Mesenchymal stem cell (in vitro differentiated cells and primary cell): ENCODE measurements around the gene DHRS4L2.
"Not testable (repeated sequence)": the region's sequence is repeated elsewhere in the genome, so short reads cannot be mapped to it uniquely, and the experiment has no call there.

ENCODE experiments used
- DNase-seq: peaks from one replicate; pipeline ENCODE4 v3.0.0-alpha.2; 2013
- H2AFZ ChIP-seq: one replicate; pipeline ENCODE4 v1.6.1; 2013; ENCODE audit warnings: low read depth, mild to moderate bottlenecking, control low read depth, inconsistent platforms, low read length, moderate library complexity
- H2AK5ac ChIP-seq: 2 replicates; pipeline ENCODE4 v1.6.1; 2013; ENCODE audit warnings: low read length, moderate library complexity, mild to moderate bottlenecking, inconsistent platforms; ENCODE audit not compliant: severe bottlenecking
- H2BK120ac ChIP-seq: one replicate; pipeline ENCODE4 v1.6.1; 2013; ENCODE audit warnings: low read depth, mild to moderate bottlenecking, inconsistent platforms, low read length, moderate library complexity
- H2BK12ac ChIP-seq, 2 experiments: one replicate each; pipeline ENCODE4 v1.6.1; 2013; ENCODE audit warnings: inconsistent platforms in 2 of 2, low read length in 2 of 2, mild to moderate bottlenecking in 2 of 2, moderate library complexity in 2 of 2, control low read depth in 1 of 2
- H2BK15ac ChIP-seq: one replicate; pipeline ENCODE4 v1.6.1; 2013; ENCODE audit warnings: mild to moderate bottlenecking, low read depth, inconsistent platforms; ENCODE audit not compliant: poor library complexity, severe bottlenecking
- H2BK5ac ChIP-seq: 2 replicates; pipeline ENCODE4 v1.6.1; 2013; ENCODE audit warnings: low read depth, mild to moderate bottlenecking, low read length, control low read depth, inconsistent platforms; ENCODE audit not compliant: poor library complexity, severe bottlenecking
- H3K14ac ChIP-seq, 2 experiments: one replicate each; pipeline ENCODE4 v1.6.1; 2013; ENCODE audit warnings: inconsistent platforms in 2 of 2, low read length in 2 of 2, control low read depth in 1 of 2, mild to moderate bottlenecking in 1 of 2, moderate library complexity in 1 of 2
- H3K18ac ChIP-seq, 2 experiments: one replicate each; pipeline ENCODE4 v1.6.1; 2013; ENCODE audit warnings: inconsistent platforms in 2 of 2, low read length in 2 of 2, control low read depth in 1 of 2, low read depth in 1 of 2, mild to moderate bottlenecking in 1 of 2
- H3K23ac ChIP-seq, 2 experiments: one replicate each; pipeline ENCODE4 v1.6.1; 2013; ENCODE audit warnings: inconsistent platforms in 2 of 2, low read length in 2 of 2, mild to moderate bottlenecking in 2 of 2, moderate library complexity in 2 of 2, control low read depth in 1 of 2
- H3K27ac ChIP-seq: 2 replicates; pipeline ENCODE4 v1.5.1; 2013; ENCODE audit warnings: mild to moderate bottlenecking, moderate library complexity, low read length, control low read depth, inconsistent platforms; ENCODE audit not compliant: poor library complexity, severe bottlenecking
- H3K27me3 ChIP-seq, 2 experiments: 2 replicates each; pipeline versions ENCODE4 v1.6.1 to v1.7.0; 2013; ENCODE audit warnings: low read length in 2 of 2, mild to moderate bottlenecking in 2 of 2, moderate library complexity in 2 of 2, control low read depth in 1 of 2, inconsistent platforms in 1 of 2; ENCODE audit not compliant: control insufficient read depth in 1 of 2, insufficient read depth in 1 of 2
- H3K36me3 ChIP-seq, 2 experiments: 2 replicates each; pipeline versions ENCODE4 v1.6.1 to v1.7.0; 2013; ENCODE audit warnings: low read length in 2 of 2, control low read depth in 1 of 2, inconsistent platforms in 1 of 2, low read depth in 1 of 2, mild to moderate bottlenecking in 1 of 2; ENCODE audit not compliant: insufficient read depth in 2 of 2, control insufficient read depth in 1 of 2
- H3K4ac ChIP-seq, 2 experiments: one replicate each; pipeline ENCODE4 v1.6.1; 2013; ENCODE audit warnings: inconsistent platforms in 2 of 2, low read length in 2 of 2, mild to moderate bottlenecking in 2 of 2, moderate library complexity in 2 of 2, control low read depth in 1 of 2, low read depth in 1 of 2
- H3K4me1 ChIP-seq: 2 replicates; pipeline ENCODE4 v1.6.1; 2013; ENCODE audit warnings: low read depth, low read length, control low read depth; ENCODE audit not compliant: control insufficient read depth, insufficient read depth
- H3K4me2 ChIP-seq: 2 replicates; pipeline ENCODE4 v1.6.1; 2013; ENCODE audit warnings: low read length, mild to moderate bottlenecking, inconsistent platforms; ENCODE audit not compliant: poor library complexity, severe bottlenecking
- H3K4me3 ChIP-seq, 2 experiments: 2 replicates each; pipeline versions ENCODE4 v1.5.1 to v1.7.0; 2013; ENCODE audit warnings: low read length in 2 of 2, mild to moderate bottlenecking in 2 of 2, control low read depth in 1 of 2, low read depth in 1 of 2; ENCODE audit not compliant: insufficient read depth in 1 of 2
- H3K79me1 ChIP-seq: replicated peaks from 2 replicates; pipeline ENCODE4 v1.6.1; 2013; ENCODE audit warnings: mild to moderate bottlenecking, control low read depth, low read length, inconsistent platforms; ENCODE audit not compliant: poor library complexity, severe bottlenecking
- H3K9ac ChIP-seq: 2 replicates; pipeline ENCODE4 v1.7.0; 2013; ENCODE audit warnings: mild to moderate bottlenecking, low read length, moderate library complexity
- H3K9me3 ChIP-seq: 2 replicates; pipeline ENCODE4 v1.7.0; 2013; ENCODE audit warnings: mild to moderate bottlenecking, low read length; ENCODE audit not compliant: control insufficient read depth
- H4K8ac ChIP-seq: one replicate; pipeline ENCODE4 v1.6.1; 2013; ENCODE audit warnings: inconsistent platforms, mild to moderate bottlenecking, low read length, moderate library complexity
- H4K91ac ChIP-seq: one replicate; pipeline ENCODE4 v1.6.1; 2013; ENCODE audit warnings: mild to moderate bottlenecking, low read length, inconsistent platforms
- WGBS: methylation state at CpG from one replicate; pipeline ENCODE4 v1.1.7; 2013; ENCODE audit warnings: mixed read lengths; 5-methylcytosine and 5-hydroxymethylcytosine counted together

The DHRS4L2 gene

DNA sequence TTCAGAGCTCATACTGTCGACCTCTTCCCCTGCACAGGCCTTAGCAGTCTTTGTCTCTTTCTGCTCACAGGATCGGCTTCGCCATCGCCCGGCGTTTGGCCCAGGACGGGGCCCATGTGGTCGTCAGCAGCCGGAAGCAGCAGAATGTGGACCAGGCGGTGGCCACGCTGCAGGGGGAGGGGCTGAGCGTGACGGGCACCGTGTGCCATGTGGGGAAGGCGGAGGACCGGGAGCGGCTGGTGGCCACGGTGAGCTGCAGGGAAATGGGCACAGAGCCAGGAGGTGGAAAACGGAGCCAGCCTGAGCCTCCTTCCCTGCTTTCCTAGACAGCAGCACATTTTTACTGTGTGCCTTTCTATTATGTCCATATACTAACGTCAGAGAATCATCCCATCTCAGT, 33.8 kb upstream of the DHRS4L2 start:
- Histone ChIP-seq H4K8ac (peak overlapping the region; percentile 60), H3K36me3 (peaks cover 2 to 20% of the 10 kb centered on the region in 2 experiments), H3K79me1 (peaks cover 21% of the 10 kb centered on the region)
- not testable (repeated sequence) for H2AK5ac ChIP-seq, H3K4me2 ChIP-seq, H2BK120ac ChIP-seq, DNase-seq, H2BK15ac ChIP-seq, H3K23ac ChIP-seq, H3K18ac ChIP-seq, H3K4ac ChIP-seq, H2AFZ ChIP-seq, H3K4me1 ChIP-seq, H4K91ac ChIP-seq, H3K9ac ChIP-seq, H3K14ac ChIP-seq, H2BK12ac ChIP-seq, H3K27ac ChIP-seq, H3K27me3 ChIP-seq, H2BK5ac ChIP-seq, H3K9me3 ChIP-seq, H3K4me3 ChIP-seq
- WGBS = 99% methylated on average over 9 of the region's 20 CpGs

DNA sequence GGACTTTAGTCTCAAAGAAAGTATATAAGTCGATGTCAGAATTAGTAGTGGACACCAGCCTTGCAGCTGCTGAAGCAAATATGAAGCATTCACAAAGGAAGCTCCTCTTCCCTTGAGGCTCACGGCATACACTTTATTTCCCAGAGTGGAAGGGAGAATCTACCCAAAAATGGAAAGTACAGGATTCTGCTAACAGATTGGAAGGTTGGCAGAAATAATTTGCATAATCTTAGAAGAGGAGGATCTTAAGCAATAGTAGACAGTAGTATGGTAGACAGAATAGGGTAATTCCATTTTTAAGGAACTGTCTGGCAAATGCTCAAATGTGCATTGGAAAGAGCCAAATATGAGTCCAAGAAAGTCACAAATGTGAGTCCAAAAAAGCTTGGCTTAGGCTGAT, 32.9 kb upstream of the DHRS4L2 start:
- not testable (repeated sequence) for DNase-seq, H2AFZ ChIP-seq, H3K4ac ChIP-seq, H2BK15ac ChIP-seq, H3K18ac ChIP-seq, H3K9ac ChIP-seq, H3K9me3 ChIP-seq, H4K8ac ChIP-seq, H3K27me3 ChIP-seq, H2BK5ac ChIP-seq, H3K14ac ChIP-seq, H4K91ac ChIP-seq, H3K27ac ChIP-seq, H3K4me3 ChIP-seq, H2AK5ac ChIP-seq, H2BK12ac ChIP-seq, H3K4me1 ChIP-seq, H3K23ac ChIP-seq, H2BK120ac ChIP-seq, H3K4me2 ChIP-seq
- Histone ChIP-seq H3K36me3 (peaks cover 2 to 20% of the 10 kb centered on the region in 2 experiments), H3K79me1 (peaks cover 17% of the 10 kb centered on the region)
- 97% methylated on average over 2 of the region's 2 CpGs for WGBS

- not testable (repeated sequence) for H4K91ac ChIP-seq, H2BK15ac ChIP-seq, H3K9ac ChIP-seq, H3K4me3 ChIP-seq, H3K14ac ChIP-seq, H2BK5ac ChIP-seq, H2BK12ac ChIP-seq, H3K4me2 ChIP-seq, H3K79me1 ChIP-seq, H3K23ac ChIP-seq, H2AK5ac ChIP-seq, H4K8ac ChIP-seq, H3K27me3 ChIP-seq, DNase-seq, H3K4me1 ChIP-seq, H2AFZ ChIP-seq, H3K4ac ChIP-seq, H3K27ac ChIP-seq, H2BK120ac ChIP-seq, H3K18ac ChIP-seq, H3K9me3 ChIP-seq
- WGBS = 96% methylated on average over 9 of the region's 9 CpGs
- H3K36me3 ChIP-seq = peaks cover 2 to 20% of the 10 kb centered on the region in 2 experiments
Measured at GRCh38 chr14:23957913-23958569, 30.7 kb upstream of the DHRS4L2 start.

DNA sequence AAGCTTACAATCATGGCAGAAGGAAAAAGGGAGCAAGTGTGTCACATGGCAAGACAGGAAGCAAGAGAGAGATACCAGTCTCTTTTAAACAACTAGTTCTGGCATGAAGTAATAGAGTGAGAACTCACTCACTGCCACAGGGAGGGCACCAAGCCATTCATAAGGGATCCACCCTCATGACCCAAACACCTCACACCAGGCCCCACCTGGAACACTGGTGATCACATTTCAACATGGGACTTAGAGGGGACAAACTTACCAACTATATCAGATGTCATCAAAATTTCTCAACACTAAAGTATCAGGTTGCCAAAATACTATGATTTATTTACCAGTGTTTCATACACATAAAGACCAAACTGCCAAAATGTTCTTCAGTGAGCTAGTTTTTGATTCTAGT, 27.8 kb upstream of the DHRS4L2 start:
- H2BK5ac ChIP-seq = not testable (repeated sequence)

More for the DNA sequence above, 27.8 kb upstream of the DHRS4L2 start:
- H3K27me3 ChIP-seq, H2AFZ ChIP-seq, H3K27ac ChIP-seq, H2BK120ac ChIP-seq, H2BK15ac ChIP-seq, H3K4me3 ChIP-seq, H2AK5ac ChIP-seq, H3K14ac ChIP-seq, H3K4me2 ChIP-seq, H3K79me1 ChIP-seq, H2BK12ac ChIP-seq, DNase-seq, H3K4ac ChIP-seq, H3K18ac ChIP-seq, H4K8ac ChIP-seq, H3K4me1 ChIP-seq, H3K9ac ChIP-seq, H3K23ac ChIP-seq, H4K91ac ChIP-seq, H3K9me3 ChIP-seq: not testable (repeated sequence)
- peaks cover 2 to 16% of the 10 kb centered on the region in 2 experiments for H3K36me3 ChIP-seq
